ENCODE results near the gene VAC14. TPM values are rescaled to one million over a fixed set of nuclear protein-coding genes. Genes with fewer than 3 reads are reported as not detected.

Gene VAC14
- total RNA-seq, 1 donor from 2014 or later, result 38.4 TPM

- TF ChIP-seq CTCF (IDR thresholded peaks at IDR 0.05; ENCODE audit: unreplicated experiment), result no peak
These were observed 61.6 kb downstream of the VAC14 start for GRCh38 chr16:70739389-70739788.

GRCh38 chr16:70738083-70738977, 62.6 kb downstream of the VAC14 start:
- Mint-ChIP-seq H3K4me3 (ENCODE audit: low read depth) (no peak overlapping the region), H3K36me3 (ENCODE audit: insufficient read depth) (peaks cover 14% of the 10 kb centered on the region), H3K27me3 (no peaks in the 10 kb centered on the region), H3K4me1 (ENCODE audit: low read depth) (no peaks in the 10 kb centered on the region), H3K27ac (no peak overlapping the region), H3K9me3 (ENCODE audit: low read depth) (peaks cover 2% of the 10 kb centered on the region)
- TF ChIP-seq CTCF (IDR thresholded peaks at IDR 0.05; ENCODE audit: unreplicated experiment), result peak; percentile 40
- DNase-seq (ENCODE audit: low spot score, unreplicated experiment), result no peak

More at GRCh38 chr16:70739389-70739788, 61.6 kb downstream of the VAC14 start:
- Mint-ChIP-seq H3K36me3 (ENCODE audit: insufficient read depth) (peaks cover 20% of the 10 kb centered on the region), H3K4me1 (ENCODE audit: low read depth) (no peaks in the 10 kb centered on the region), H3K27ac (no peak overlapping the region), H3K4me3 (ENCODE audit: low read depth) (no peak overlapping the region), H3K9me3 (ENCODE audit: low read depth) (peaks cover 5% of the 10 kb centered on the region), H3K27me3 (no peaks in the 10 kb centered on the region)
- no peak for DNase-seq (ENCODE audit: low spot score, unreplicated experiment)

- DNase-seq (ENCODE audit: low spot score, unreplicated experiment), result no peak
- Mint-ChIP-seq H3K27me3 (no peaks in the 10 kb centered on the region), H3K27ac (no peak overlapping the region), H3K4me1 (ENCODE audit: low read depth) (no peaks in the 10 kb centered on the region), H3K36me3 (ENCODE audit: insufficient read depth) (peaks cover 7% of the 10 kb centered on the region), H3K9me3 (ENCODE audit: low read depth) (no peaks in the 10 kb centered on the region), H3K4me3 (ENCODE audit: low read depth) (no peak overlapping the region)
- TF ChIP-seq CTCF (IDR thresholded peaks at IDR 0.05; ENCODE audit: unreplicated experiment), result no peak
These were observed 63.4 kb downstream of the VAC14 start for GRCh38 chr16:70737377-70738082.

GRCh38 chr16:70736465-70737376, 64.2 kb downstream of the VAC14 start:
- no peaks in the 10 kb centered on the region for H3K27me3 Mint-ChIP-seq
- no peak for DNase-seq (ENCODE audit: low spot score, unreplicated experiment)
- TF ChIP-seq CTCF (IDR thresholded peaks at IDR 0.05; ENCODE audit: unreplicated experiment), result no peak
- no peak overlapping the region for H3K27ac Mint-ChIP-seq
- no peaks in the 10 kb centered on the region for H3K9me3 Mint-ChIP-seq (ENCODE audit: low read depth)
- H3K4me1 Mint-ChIP-seq (ENCODE audit: low read depth), result no peaks in the 10 kb centered on the region
- peaks cover 6% of the 10 kb centered on the region for H3K36me3 Mint-ChIP-seq (ENCODE audit: insufficient read depth)
- no peak overlapping the region for H3K4me3 Mint-ChIP-seq (ENCODE audit: low read depth)
